ENCODE data around the gene HS6ST3.

- TF ChIP-seq EP300 (IDR thresholded peaks at IDR 0.05; ENCODE audit: low read depth) (no peak), CTCF (IDR thresholded peaks at IDR 0.05) (no peak)
These were observed 421.7 kb downstream of the HS6ST3 start for GRCh38 chr13:96511587-96511986.

All from transverse colon (tissue), 3 donors.